ENCODE data around the gene IRF4.

IRF4 gene

DNA sequence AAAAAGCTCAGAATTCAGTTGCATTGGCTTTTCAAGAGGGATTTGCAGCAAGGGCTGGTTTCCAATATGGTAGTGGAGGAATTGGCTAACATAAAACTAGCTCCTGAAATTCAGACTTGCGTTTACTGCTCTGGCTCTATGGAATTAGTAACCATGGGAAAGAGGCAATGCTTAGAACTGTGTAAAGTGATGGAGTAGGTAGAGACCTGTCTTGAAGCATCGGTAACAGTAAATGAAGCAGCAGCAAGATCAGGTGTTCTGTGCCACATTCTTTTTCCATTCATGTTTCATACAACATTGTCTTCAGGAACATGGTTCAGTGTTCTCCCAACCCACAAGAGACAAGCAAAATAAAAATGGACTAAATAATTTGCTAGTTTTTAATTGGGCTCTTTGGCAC lies 6.5 kb downstream of the IRF4 start:
- no peak for DNase-seq (ENCODE audit: low read depth, low spot score)

DNA sequence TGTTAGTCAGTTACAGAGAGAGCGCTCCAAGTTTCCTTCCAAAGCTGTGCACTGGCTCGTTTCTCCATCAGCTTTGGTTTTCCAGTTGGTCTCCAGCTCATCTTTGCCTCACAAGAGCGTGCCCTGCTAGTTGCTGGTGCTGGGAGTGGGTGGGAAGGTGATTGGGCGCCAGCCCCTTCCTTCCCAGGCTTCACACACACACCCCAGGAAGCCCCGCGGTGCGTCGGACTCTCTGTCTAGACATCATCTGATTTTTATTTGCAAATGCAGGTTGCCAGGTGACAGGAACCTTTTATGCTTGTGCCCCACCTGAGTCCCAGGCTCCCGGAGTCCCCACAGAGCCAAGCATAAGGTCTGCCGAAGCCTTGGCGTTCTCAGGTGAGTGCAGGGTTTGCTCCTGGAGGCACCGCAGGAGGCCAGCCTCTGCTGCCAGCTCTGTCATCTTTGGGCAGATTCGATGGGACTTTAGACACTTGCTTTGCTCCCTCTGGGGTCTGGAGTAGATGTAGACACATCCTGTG lies 7.1 kb downstream of the IRF4 start:
- DNase-seq (ENCODE audit: low read depth, low spot score): no peak

DNA sequence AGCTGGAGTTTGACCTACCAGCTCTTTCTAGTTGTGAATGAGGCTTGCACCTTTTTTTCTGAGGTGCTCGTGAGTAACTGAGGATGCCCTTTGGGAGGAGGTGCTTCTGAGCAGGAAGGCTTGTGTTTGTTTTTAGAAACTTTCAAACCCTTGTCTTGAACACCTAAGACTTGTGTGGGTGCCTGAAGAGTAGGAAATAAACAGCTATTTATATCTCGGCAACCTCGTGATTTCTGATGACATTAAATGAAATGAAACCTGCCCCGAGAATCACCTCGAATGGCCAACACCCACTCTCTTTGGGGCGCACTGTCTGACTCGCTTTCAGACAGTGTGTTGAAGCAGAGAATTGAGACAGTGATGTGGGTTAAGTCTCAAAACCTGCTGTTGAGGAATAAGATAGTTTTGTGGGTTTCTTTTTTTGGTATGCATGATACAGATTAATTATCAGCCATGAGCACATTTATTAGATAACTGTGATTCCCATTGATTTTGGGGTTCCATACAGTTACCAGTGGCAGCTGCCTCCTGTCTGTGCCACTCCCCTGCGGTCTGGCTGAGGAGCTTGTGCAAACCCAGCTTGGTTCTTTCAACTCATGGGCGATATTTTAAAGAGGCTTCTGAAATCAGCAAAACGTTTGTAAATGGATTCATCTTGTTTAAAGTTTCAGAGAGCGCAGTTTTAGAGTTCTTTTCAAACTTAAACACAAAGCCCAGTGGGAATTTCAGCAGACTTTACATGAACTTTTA lies 8.4 kb downstream of the IRF4 start:
- no peak for DNase-seq (ENCODE audit: low read depth, low spot score)

DNA sequence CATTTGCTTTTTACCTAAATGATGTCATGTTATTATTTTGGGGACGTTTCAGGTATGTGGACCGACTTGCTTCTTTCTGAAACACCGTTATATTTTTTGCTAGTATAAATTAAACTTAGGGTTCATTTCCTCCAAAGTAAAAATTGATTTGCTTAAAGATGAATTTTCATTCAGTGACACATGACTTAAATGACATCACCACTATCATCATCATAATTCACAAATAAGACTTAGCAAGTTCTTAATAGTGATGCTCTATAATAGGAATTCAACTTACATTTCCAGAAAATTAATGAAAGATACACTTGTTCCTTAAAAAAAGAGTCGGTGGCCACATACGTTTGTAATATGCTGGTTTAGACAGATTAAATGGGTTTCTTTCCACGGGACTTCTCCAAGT lies 9.3 kb downstream of the IRF4 start:
- no peak for DNase-seq (ENCODE audit: low read depth, low spot score)

DNA sequence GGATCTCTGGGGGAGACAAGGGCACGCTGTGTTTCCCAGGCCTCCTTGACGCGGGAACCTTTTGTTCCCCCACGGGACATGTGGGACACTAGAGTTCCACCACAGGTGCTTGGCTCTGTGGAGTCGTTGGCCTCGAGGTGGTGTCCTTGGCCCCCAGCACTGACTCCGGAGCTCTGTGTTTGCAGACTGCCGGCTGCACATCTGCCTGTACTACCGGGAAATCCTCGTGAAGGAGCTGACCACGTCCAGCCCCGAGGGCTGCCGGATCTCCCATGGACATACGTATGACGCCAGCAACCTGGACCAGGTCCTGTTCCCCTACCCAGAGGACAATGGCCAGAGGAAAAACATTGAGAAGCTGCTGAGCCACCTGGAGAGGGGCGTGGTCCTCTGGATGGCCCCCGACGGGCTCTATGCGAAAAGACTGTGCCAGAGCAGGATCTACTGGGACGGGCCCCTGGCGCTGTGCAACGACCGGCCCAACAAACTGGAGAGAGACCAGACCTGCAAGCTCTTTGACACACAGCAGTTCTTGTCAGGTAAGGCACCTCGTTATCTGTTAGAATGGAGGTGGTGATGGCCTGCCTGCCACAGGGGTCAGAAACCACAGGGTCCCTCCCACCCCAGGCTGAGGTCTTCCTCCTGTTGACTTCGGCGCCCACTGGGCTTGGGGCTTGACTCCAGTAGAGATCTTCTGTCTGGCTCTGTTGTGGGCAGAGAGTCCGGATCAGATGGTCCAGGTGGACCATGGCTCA lies 9.9 kb downstream of the IRF4 start:
- no peak for DNase-seq (ENCODE audit: low read depth, low spot score)

DNA sequence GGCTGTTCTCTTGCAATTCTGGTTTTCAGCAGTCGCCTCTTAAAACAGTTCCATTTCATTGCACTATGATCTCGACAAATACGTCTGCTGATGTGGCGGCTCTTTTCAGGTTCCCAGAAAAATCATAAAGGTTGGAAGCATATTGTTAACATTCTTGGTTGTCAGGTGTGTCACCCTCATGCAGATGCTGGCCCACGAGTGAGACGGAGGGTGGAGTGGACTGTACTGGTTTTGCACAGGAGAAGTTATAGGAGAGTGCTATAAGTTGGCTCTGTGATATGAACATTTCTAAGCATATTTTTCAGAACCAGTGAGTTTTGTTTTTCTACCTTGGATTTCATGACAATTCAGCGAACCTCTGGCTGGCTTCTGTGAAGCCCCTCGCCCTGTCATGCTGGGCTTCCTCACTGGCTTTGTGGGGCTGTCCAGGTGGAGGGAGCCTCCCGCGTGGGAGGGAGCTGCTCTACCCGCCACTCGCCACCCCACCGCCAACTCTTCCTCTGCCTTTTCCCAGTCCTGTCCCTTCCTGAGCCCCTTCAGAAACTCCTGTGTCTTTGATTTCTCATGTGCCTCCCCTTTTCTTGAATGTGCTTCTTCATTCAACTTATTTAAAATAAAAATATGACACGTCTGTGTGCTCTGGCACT lies 10.6 kb downstream of the IRF4 start:
- no peak for DNase-seq (ENCODE audit: low read depth, low spot score)

DNA sequence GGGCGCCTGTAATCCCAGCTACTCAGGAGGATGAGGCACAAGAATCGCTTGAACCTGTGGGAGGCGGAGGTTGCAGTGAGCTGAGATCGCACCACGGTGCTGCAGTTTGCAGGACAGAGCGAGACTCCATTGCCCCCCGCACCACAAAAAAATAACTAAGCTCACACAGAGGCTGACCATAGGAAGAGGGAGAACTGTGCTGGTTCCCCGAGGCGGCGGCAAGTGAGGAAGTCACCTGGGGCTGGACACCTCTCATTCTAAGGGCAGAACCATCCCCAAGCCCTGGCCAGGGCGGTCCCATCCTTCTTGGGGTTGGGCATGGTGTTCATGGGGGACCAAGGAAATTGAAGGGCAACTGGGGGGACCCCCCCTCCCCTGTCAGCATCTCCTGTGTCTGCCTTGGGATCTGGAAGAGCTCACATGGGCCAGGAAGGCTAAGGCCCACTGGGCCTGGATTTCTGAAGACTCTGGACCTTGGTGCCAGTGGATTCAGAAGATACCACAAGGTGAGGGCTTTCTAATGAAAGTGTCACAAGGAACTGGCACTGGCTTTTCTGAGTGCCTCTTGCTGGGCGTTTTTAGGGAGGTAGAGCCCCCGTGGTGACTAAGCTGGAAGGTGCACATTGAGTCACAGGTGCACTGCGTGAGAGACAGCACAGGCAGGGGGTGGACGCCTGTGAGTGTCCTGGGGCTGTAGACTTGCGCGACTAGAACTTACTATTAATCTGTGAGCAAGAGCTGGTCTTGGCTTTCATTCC lies 11.5 kb downstream of the IRF4 start:
- DNase-seq (ENCODE audit: low read depth, low spot score): no peak

DNA sequence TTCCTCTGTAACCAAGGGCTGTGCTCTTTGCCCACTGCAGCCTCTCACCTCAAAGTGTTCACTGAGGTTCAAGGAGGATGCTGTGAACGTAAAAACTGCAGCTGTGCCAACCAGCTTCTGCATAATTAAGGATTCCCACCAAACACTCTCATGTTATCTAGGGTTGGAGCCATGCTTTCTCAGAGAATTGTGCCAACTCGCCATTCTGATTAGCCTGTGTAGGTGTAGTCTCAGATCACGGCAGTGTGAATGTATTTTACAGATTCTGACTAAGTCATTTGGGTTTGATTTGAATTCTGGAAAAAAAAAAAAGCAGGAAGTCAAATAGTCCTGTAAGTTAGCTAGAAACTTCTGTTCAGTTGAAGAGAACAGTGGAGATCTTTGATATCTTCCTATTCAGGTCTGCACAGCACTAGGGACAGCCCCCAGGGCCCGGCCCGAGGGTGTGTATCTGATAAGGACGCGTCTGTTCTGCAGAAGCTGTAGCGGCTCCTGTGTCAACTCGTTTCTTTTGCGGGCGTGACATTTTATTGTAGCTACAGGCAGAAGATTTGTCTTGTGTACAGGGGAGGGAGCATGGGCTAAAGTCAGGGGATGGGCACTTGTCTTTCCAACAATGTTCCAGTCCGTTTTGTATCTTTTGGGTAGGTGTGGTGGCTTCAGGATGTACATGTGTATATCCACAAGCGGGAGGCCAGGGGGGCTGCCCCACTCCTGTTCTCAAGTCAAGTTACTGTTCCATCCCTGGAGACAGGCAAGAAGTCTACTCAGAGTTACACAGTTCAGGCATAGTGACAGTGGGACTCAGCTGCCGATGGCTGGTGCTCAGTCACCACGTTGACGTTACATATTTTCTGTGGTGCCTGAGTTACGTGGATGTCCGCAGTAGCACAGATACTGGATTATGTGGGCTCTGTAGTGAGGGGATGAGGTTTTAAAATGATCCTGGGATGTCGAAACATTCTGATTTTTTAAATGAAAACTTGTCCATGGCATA lies 12.4 kb downstream of the IRF4 start:
- no peak for DNase-seq (ENCODE audit: low read depth, low spot score)

DNA sequence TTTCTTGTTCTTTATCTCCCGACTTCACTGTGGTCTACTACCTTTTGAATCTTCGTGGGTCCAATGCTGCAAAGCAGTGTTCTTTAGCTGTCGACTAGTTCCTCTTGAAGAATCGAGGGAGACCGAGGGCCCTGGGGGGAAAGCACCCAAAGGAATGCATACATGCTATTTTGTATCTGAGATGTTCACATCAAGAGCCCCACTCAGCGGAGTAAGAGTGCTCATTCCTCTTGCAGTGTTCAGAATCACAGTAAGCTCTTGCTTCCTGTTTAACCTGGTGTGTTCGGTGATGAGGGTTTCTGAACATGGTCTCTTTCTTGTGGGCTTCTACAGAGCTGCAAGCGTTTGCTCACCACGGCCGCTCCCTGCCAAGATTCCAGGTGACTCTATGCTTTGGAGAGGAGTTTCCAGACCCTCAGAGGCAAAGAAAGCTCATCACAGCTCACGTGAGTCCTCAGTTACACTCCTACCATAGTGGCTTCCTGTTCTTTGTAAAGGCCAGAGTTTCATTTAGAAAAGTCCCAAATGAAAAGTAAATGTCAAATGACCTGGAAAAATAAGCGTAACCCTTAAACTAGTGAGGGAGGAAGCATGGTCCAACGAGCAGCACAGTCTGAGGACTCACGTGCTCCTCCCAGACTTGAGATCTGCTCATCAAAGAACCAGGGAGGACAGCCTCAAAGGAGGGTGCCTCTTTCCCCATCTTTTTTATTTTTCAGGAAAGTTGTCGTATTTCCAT lies 13.3 kb downstream of the IRF4 start:
- DNase-seq (ENCODE audit: low read depth, low spot score): no peak

DNA sequence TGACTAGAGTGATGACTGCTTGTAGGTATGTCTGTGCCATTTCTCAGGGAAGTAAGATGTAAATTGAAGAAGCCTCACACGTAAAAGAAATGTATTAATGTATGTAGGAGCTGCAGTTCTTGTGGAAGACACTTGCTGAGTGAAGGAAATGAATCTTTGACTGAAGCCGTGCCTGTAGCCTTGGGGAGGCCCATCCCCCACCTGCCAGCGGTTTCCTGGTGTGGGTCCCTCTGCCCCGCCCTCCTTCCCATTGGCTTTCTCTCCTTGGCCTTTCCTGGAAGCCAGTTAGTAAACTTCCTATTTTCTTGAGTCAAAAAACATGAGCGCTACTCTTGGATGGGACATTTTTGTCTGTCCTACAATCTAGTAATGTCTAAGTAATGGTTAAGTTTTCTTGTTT lies 16.6 kb downstream of the IRF4 start:
- no peak for DNase-seq (ENCODE audit: low read depth, low spot score)

DNA sequence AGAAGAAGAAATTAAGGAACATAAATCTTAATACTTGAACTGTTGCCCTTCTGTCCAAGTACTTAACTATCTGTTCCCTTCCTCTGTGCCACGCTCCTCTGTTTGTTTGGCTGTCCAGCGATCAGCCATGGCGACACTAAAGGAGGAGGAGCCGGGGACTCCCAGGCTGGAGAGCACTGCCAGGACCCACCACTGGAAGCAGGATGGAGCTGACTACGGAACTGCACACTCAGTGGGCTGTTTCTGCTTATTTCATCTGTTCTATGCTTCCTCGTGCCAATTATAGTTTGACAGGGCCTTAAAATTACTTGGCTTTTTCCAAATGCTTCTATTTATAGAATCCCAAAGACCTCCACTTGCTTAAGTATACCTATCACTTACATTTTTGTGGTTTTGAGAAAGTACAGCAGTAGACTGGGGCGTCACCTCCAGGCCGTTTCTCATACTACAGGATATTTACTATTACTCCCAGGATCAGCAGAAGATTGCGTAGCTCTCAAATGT lies 17.1 kb downstream of the IRF4 start:
- DNase-seq (ENCODE audit: low read depth, low spot score): no peak

DNA sequence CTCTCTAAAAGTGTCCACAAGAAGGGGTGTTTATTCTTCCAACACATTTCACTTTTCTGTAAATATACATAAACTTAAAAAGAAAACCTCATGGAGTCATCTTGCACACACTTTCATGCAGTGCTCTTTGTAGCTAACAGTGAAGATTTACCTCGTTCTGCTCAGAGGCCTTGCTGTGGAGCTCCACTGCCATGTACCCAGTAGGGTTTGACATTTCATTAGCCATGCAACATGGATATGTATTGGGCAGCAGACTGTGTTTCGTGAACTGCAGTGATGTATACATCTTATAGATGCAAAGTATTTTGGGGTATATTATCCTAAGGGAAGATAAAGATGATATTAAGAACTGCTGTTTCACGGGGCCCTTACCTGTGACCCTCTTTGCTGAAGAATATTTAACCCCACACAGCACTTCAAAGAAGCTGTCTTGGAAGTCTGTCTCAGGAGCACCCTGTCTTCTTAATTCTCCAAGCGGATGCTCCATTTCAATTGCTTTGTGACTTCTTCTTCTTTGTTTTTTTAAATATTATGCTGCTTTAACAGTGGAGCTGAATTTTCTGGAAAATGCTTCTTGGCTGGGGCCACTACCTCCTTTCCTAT lies 17.9 kb downstream of the IRF4 start:
- no peak for DNase-seq (ENCODE audit: low read depth, low spot score)

DNA sequence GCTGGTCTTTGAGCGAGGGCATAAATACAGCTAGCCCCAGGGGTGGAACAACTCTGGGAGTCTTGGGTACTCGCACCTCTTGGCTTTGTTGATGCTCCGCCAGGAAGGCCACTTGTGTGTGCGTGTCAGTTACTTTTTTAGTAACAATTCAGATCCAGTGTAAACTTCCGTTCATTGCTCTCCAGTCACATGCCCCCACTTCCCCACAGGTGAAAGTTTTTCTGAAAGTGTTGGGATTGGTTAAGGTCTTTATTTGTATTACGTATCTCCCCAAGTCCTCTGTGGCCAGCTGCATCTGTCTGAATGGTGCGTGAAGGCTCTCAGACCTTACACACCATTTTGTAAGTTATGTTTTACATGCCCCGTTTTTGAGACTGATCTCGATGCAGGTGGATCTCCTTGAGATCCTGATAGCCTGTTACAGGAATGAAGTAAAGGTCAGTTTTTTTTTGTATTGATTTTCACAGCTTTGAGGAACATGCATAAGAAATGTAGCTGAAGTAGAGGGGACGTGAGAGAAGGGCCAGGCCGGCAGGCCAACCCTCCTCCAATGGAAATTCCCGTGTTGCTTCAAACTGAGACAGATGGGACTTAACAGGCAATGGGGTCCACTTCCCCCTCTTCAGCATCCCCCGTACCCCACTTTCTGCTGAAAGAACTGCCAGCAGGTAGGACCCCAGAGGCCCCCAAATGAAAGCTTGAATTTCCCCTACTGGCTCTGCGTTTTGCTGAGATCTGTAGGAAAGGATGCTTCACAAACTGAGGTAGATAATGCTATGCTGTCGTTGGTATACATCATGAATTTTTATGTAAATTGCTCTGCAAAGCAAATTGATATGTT lies 19.2 kb downstream of the IRF4 start:
- no peak for DNase-seq (ENCODE audit: low read depth, low spot score)

DNA sequence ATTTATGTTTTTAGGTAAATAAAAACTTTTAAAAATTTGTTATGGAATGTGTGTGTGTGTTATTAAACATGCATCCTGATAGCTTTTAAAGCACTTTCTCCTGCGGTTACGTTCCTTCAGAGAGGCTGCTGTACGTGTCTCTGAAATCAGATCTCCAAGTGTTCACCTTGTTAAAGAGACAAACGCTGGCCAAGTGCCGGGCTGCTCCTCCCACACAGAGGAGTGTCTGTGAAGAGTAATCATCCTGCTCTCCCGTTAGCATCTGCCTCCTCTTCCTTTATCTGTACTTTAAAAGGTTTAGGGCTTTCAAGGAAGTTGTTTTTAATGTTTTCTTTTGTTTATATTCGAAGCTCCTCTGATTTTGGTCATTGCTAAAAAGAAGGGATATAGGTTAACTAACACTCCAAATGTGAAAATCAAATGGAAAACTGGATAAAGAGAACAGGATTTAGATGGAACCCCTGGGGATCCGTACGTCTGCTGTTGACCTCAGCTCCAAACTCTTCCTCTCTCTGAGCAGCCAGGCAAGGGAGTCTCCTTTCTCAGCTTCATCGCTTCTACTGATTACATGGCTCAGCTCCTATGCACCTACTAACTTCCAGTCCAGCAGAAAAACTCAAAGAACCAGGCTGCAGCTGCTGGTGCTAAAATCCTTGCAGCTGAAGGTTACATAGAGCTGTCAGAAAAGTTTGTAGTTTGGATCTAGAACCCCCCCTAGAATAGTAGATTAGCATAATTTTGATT lies 20.0 kb downstream of the IRF4 start:
- no peak for DNase-seq (ENCODE audit: low read depth, low spot score)

DNA sequence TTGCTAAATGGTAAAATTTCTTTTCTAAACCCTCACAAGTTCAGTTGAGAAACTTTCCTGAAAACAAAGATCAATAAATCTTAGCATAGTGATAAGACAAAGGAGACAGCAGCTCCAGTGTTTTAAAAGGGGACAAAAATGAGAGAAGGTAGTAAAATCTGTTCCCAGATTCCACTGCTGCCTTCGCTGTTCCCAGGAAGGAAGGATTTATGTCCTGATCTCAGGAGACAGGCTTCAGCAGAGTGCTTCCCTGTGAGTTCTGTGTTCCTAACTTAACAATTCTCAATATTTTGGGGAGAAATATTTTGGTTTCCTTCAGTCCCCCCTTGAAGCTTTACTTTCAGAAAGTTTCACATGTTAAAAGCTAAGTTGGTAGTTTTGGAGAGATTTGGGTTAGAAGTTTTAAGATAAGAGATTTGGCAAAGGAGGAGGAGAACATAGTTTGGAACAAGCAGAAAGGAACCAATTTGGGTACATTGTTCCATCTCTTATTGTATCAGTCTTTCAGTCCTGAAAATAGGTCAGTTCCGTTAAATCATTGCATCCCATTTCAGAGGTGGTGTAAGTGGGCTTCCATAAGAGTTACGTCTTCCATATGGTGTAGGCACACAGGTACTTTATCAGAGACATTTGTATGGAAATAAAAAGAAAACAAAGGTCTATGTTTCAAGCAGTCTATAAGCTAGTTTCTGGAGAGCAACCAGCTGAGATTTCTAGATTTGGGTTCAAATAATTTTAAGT lies 20.8 kb downstream of the IRF4 start:
- DNase-seq (ENCODE audit: low read depth, low spot score): no peak

DNA sequence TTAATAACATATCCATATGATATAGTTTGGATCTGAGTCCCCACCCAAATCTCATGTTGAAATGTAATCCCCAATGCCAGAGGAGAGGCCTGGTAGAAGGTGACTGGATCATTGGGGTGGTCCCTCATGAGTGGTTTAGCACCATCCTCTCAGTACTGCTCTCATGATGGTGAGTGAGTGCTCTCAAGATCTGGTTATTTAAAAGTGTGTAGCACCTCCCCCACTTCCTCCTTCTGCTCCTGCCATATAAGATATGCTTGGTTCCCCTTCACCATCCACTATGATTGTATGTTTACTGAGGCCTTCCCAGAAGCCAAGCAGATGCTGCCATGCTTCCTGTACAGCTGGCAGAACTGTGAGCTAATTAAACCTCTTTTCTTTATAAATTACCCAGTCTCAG lies 22.9 kb downstream of the IRF4 start:
- DNase-seq (ENCODE audit: low read depth, low spot score): no peak

DNA sequence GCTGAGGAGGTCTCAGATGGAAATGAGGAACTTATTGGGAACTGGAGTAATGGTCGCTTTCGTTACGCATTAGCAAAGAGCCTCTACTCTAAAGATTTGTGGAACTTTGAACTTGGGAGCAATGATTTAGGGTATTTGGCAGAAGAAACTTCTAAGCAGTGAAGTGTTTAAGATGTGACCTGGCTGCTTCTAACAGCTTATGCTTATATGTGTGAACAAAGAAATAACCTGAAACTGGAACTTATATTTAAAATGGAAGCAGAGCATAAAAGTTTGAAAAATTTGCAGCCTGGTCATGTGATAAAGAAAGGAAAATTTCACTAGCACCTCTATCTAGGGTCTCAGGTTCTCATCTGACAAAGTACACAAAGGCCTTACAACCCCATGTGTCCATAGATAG lies 23.5 kb downstream of the IRF4 start:
- no peak for DNase-seq (ENCODE audit: low read depth, low spot score)

All from iPS DF 19.7 (cell line).